HG02759 (cell line): ENCODE results near the gene VIL1.

ENCODE experiments used
- ATAC-seq: cut with Tn5 transposase; IDR thresholded peaks from one replicate; pipeline ENCODE4 v1.9.1; 2021; ENCODE audit warnings: mild to moderate bottlenecking, moderate library complexity; ENCODE audit not compliant: unreplicated experiment

Gene VIL1

DNA sequence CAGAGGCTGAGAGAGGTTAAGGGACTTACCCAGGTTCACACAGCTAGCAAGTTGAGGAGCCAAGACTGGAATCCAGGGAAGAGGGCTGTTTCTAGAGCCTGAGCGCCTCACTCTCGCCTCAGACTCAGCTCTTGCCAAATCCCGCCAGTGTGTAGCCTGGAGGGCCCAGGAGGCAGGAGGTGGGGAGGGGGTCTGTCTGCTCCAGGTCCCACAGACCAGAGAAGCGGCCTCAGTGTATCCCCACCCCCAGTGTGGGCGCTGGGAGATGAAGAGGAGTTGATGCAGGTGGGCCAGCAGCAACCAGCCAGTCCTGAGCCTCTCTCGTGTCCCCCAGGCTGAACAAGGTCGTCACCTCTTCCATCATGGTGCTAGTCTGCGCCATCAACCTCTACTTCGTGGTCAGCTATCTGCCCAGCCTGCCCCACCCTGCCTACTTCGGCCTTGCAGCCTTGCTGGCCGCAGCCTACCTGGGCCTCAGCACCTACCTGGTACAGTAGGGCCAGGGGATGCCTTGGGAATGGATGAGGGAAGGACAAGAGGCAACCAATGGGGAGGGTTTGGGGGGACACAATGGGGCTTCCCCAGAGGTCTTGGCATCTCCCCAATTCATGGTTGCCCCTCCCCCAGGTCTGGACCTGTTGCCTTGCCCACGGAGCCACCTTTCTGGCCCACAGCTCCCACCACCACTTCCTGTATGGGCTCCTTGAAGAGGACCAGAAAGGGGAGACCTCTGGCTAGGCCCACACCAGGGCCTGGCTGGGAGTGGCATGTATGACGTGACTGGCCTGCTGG lies 24.4 kb upstream of the VIL1 start:
- ATAC-seq: no peak

- no peak for ATAC-seq
Measured at GRCh38 chr2:218395090-218395444, 23.9 kb upstream of the VIL1 start.

GRCh38 chr2:218395456-218395825 lies 23.5 kb upstream of the VIL1 start:
- ATAC-seq: no peak

DNA sequence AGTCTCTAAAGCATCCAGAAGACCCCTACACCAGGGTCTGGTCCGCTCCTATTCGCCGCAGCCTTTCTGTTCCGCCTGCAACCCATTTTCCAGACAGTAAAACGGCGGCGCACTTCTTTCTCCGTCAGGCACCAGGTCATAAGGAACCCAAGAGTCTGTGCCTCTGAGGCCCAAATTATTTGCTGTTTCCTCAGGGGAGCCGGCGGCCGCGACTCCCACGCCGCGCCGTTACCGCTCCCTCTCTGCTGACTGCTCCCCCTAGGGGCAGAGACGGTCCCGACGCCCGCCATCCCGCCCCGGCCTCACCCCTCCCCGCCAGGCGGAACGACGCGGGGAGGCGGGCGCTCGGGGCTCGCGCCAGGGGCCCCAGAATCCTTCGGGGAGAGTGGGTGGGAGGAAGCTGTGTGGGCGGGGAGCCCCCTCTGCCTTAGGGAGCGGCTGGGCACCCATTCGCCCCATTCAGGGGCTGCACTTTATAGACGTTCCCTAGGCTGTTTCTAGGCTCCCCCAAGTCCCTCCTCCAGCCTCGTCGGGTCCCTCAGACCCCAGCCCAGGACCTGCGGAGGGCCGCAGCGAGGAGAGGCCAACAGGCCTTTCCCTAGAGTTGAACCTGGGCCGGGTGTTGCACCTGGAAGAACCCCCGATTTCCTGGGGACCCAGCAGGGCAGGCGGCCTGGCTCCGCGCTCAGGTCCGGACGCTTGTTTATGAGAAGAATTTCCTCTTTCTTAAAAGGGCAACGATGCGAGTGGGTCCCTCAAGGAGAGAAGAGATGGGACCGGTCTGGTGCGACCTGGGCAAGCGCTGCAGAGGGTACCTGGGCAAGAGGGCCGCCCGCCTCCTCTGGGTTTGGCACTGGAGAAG lies 22.9 kb upstream of the VIL1 start:
- ATAC-seq: peak; percentile 52

- ATAC-seq: no peak
Measured at GRCh38 chr2:218396688-218397462, 22.0 kb upstream of the VIL1 start.

DNA sequence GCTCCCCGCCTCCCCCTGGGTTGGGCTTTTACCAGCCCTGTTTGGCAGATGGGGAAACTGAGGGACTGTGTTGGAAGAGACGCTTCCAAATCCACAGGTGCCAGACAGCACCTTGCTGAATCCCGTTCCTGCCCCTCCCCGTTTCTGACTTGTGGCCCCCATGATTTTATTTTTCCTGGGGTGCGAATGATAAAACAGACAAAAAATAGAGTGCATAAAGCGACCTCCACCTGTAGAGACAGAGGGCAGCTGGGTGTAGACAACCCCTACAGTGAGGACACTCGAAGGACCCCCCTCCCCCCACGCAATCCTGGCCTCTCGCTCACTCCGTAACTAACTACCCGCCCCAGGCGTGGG lies 21.5 kb upstream of the VIL1 start:
- ATAC-seq: no peak

GRCh38 chr2:218397820-218398436 lies 21.0 kb upstream of the VIL1 start:
- ATAC-seq: peak; percentile 20

GRCh38 chr2:218398437-218399390 lies 20.2 kb upstream of the VIL1 start:
- ATAC-seq: peak; percentile 22

GRCh38 chr2:218399391-218400166 lies 19.3 kb upstream of the VIL1 start, which contains the start of gene CTDSP1:
CTDSP1 (plus strand) TSS chr2:218399868; CDS start chr2:218400091, 223 bp downstream.
- ATAC-seq: peak; percentile 45

DNA sequence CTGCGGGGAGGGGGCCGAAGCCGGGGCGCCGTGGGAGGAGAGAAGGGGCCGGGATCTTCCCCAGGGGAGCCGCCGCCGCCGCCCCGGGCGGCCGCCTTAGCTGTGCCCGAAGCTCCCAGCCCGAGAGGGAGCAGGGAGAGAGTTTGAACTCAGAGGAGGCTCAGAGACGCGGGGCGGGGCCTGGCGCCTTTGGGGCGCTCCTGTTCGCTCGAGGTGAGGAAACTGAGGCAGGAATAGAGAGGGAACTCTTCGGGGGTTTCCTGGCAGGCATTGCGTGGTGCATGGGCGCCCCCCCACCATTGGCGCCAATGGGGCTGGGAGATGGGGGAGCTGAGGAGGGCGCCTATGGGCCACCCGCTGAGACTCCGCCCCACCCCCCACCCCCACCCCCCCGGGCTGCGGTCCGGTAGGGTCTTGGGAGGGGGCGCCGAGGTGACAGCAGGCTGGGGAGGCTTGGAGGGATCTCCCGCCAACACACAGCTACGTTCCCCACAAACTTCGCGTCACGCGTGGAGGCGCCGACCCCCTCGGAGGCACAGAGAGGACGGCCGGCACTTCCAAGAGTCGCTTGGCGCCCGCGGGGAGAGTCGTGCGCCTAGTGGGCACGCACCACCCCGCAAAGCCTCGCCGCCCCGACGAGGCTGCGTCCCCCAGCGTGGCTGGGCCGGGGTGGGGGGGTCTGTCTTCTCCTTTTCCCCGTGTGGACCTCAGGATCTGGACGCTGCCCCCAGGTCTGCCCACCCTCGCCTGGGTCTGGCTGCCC lies 18.6 kb upstream of the VIL1 start:
- ATAC-seq: no peak

DNA sequence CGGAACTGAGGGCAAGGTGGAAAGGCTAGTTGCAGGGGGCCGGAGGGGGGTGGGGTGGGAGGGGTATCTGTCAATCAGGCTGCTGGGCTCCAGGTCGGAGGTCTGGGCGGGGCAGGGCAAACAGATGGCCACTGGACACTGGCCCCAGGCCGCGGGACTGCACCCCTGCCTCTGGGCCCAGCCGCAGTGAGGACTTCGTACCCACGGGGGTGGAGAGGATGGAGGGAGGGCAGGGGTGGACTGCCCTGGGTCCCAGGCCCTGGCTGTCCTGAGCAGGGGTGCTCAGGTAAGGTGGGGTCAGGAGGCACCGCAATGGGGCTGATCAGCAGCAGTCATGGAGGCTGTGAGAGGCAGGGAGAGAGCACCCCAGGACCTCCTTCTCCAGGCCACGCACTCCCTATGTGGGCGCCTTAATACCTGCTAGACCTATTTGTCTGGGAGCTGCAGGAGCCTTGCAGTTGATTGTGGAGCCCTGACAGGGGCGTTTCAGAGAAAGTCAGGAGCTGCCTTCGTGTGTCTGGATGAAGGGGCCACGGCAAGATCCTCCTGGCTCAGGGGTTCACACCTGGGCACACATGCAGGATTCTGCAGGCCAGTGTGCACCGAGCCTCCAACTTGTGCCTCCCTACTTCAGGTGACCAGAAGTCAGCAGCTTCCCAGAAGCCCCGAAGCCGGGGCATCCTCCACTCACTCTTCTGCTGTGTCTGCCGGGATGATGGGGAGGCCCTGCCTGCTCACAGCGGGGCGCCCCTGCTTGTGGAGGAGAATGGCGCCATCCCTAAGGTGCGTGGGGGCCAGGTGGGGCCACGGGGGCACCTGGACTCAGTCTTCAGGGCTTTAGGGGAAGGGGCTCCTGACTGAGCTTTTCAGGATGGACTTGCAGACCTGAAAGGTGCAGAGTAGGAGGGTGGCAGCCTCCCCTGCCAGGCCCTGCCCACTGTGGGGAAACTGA lies 17.7 kb upstream of the VIL1 start:
- no peak for ATAC-seq

DNA sequence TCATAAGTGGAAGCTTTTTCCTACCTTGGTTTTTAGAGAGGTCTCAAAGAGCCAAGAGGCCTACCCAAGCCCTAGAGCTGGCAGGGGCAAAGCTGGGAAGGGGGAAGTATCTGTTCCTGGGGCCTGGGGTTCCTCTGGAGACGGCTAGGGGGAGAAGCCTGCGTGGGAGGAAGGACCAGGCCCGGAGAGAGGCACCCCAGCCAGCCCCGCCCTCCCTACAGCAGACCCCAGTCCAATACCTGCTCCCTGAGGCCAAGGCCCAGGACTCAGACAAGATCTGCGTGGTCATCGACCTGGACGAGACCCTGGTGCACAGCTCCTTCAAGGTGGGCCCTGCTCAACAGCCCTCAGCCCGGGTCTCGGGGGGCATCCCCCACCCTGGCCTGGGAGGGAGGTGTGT lies 17.0 kb upstream of the VIL1 start:
- ATAC-seq: no peak

DNA sequence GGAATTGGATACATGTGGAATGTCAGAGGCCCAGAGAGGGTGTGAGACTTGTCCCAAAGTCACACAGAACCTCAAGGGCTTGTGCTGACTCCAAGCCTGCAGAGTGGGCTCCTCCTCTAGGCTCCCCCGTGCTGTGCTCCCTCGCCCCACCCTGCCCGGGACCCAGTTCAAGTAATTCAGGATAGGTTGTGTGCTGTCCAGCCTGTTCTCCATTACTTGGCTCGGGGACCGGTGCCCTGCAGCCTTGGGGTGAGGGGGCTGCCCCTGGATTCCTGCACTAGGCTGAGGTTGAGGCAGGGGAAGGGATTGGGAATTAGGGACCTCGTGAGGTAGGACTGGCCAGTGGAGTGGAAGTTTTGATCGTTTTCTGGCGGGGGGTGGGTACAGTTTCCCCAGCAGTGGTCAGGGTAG lies 16.4 kb upstream of the VIL1 start:
- no peak for ATAC-seq

DNA sequence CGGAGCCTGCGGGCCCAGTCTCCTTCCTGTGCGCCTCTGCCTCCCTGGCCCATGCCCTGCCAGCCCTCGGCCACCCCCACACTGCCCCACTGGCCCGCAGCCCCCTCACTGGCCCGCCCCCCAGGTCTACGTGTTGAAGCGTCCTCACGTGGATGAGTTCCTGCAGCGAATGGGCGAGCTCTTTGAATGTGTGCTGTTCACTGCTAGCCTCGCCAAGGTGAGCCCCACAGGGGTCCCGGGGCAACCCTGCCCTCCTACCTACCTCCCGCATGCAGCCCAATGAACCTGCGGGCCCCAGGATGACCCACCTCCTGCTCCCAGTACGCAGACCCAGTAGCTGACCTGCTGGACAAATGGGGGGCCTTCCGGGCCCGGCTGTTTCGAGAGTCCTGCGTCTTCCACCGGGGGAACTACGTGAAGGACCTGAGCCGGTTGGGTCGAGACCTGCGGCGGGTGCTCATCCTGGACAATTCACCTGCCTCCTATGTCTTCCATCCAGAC lies 16.0 kb upstream of the VIL1 start:
- no peak for ATAC-seq

DNA sequence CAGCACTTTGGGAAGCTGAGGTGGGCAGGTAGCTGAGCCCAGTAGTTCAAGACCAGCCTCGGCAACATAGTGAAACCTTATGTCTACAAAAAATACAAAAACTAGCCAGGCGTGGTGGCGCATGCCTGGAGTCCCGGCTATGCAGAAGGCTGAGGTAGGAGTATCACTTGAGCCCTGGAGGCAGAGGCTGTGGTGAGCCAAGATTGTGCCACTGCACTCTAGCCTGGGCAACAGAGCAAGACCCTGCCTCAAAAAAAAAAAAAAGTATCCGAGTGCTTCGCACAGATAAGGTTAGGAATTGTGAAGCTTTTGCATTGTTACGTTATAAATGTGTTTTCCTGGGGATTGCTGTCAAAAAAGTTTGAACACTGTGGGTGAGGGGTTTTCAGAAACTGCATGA lies 15.1 kb upstream of the VIL1 start:
- ATAC-seq: no peak

GRCh38 chr2:218404351-218405085 lies 14.4 kb upstream of the VIL1 start:
- no peak for ATAC-seq
